GM23248 (cell line): ENCODE data around the gene CSNK2A2. TPM values are rescaled to one million over a fixed set of nuclear protein-coding genes. Genes with fewer than 3 reads are reported as not detected.

ENCODE experiments used
- DNase-seq: peaks from one replicate; pipeline ENCODE4 v3.0.0-alpha.2; 2015
- H2AFZ ChIP-seq: fragments of 200-600 bp; sonication (generic); 2 replicates; pipeline ENCODE4 v1.6.1; 2016; ENCODE audit warnings: antibody characterized with exemption
- H3F3A ChIP-seq: fragments of 200-600 bp; sonication (generic); 2 replicates; pipeline ENCODE4 v1.6.1; 2016; ENCODE audit warnings: mild to moderate bottlenecking, antibody characterized with exemption, mixed run types; ENCODE audit not compliant: insufficient read depth
- H3K27ac ChIP-seq: fragments of 200-600 bp; sonication (generic); 2 replicates; pipeline ENCODE4 v1.5.1; 2016; ENCODE audit warnings: mild to moderate bottlenecking
- H3K27me3 ChIP-seq: fragments of 200-600 bp; sonication (generic); replicated peaks from 2 replicates; pipeline ENCODE4 v1.6.1; 2016; ENCODE audit warnings: mild to moderate bottlenecking; ENCODE audit not compliant: insufficient read depth
- H3K36me3 ChIP-seq: fragments of 200-600 bp; sonication (generic); 2 replicates; pipeline ENCODE4 v1.6.1; 2016; ENCODE audit warnings: low read depth, mild to moderate bottlenecking
- H3K4me1 ChIP-seq: fragments of 200-600 bp; sonication (generic); 2 replicates; pipeline ENCODE4 v1.6.1; 2016; ENCODE audit warnings: mild to moderate bottlenecking; ENCODE audit not compliant: insufficient read depth
- H3K4me2 ChIP-seq: fragments of 200-600 bp; sonication (generic); one replicate; pipeline ENCODE4 v1.6.1; 2016; ENCODE audit warnings: mild to moderate bottlenecking; ENCODE audit not compliant: unreplicated experiment
- H3K4me3 ChIP-seq: fragments of 200-600 bp; sonication (generic); 2 replicates; pipeline ENCODE4 v1.5.1; 2016; ENCODE audit warnings: mild to moderate bottlenecking
- H3K79me2 ChIP-seq: fragments of 200-600 bp; sonication (generic); 2 replicates; pipeline ENCODE4 v1.6.1; 2016; ENCODE audit warnings: mild to moderate bottlenecking; ENCODE audit not compliant: insufficient read depth
- H3K9ac ChIP-seq: fragments of 200-600 bp; sonication (generic); 2 replicates; pipeline ENCODE4 v1.6.1; 2016; ENCODE audit warnings: mild to moderate bottlenecking
- H3K9me2 ChIP-seq: fragments of 200-600 bp; sonication (generic); 2 replicates; pipeline ENCODE4 v1.6.1; 2016; ENCODE audit warnings: mixed run types, mild to moderate bottlenecking, moderate library complexity; ENCODE audit not compliant: insufficient read depth
- H3K9me3 ChIP-seq: fragments of 200-600 bp; sonication (generic); one replicate; pipeline ENCODE4 v1.6.1; 2017; ENCODE audit warnings: low read depth
- H4K20me1 ChIP-seq: fragments of 200-600 bp; sonication (generic); 2 replicates; pipeline ENCODE4 v1.6.0; 2016; ENCODE audit not compliant: insufficient read depth
- EZH2 ChIP-seq: fragments of 200-600 bp; sonication (generic); IDR thresholded peaks from 2 replicates; pipeline ENCODE4 v1.6.1; 2018; ENCODE audit warnings: antibody characterized with exemption, mild to moderate bottlenecking; ENCODE audit not compliant: insufficient read depth, poor library complexity, severe bottlenecking
- EZH2phosphoT487 ChIP-seq: fragments of 200-600 bp; sonication (generic); IDR thresholded peaks from 2 replicates; pipeline ENCODE4 v1.6.1; 2018; ENCODE audit warnings: antibody characterized with exemption, moderate library complexity, mild to moderate bottlenecking, low read depth; ENCODE audit not compliant: insufficient read depth
- WGBS, 2 experiments: methylation state at CpG; one replicate each; pipeline ENCODE4 v1.1.6; 2015 to 2017; ENCODE audit warnings: low lambda C conversion rate in 2 of 2, low coverage in 1 of 2; ENCODE audit errors: missing lambda C conversion rate in 2 of 2; 5-methylcytosine and 5-hydroxymethylcytosine counted together
- in situ Hi-C: fragments of 300-500 bp; cut with MboI; formaldehyde crosslinking; loops from 2 replicates; pipeline ENCODE4 v1.15.0; 2020
- polyA plus RNA-seq: library from polyadenylated mRNA; unstranded; fragments of >200 nt; fragmentation: Nextera tagmentation; extraction: Ambion mirVana; gene quantifications from 2 replicates; pipeline ENCODE4 v1.2.1, GENCODE V29; 2016
- total RNA-seq: library from RNA; depleted of rRNA; stranded (reverse); fragments of >200 nt; shearing (Covaris generic); gene quantifications from 2 replicates; pipeline ENCODE4 v1.2.3, GENCODE V29; 2014

The CSNK2A2 gene
- total and polyA plus RNA-seq, 2 experiments from 2014 or later, result 16.6 to 27.4 TPM

DNA sequence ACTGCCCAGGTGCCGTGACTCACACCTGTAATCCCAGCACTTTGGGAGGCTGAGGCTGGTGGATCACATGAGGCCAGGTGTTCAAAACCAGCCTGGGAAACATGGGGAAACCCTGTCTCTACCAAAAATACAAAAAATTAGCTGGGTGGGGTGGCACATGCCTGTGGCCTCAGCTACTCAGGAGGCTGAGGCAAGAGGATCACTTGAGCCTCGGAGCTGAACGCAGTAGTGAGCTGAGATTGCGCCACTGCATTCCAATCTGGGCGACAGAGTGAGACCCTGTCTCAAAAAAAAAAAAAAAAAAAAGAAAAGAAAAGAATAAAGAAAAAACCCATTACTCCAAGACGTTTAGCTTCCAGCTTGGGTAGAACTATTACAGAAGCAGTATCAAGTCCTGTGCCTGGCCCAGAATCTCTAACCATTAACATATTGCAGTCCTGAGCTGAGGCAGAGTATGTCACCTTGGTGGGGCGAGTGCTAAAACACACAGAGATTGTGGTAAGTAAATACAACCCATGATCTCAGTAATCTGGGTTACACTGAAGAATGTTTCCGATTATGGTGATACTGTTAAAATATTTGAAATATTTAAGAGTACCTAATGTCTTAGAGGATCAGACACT is 45.5 kb downstream of the CSNK2A2 start:
- Histone ChIP-seq H3K9me2 (no peaks in the 10 kb centered on the region), H2AFZ (no peak overlapping the region), H3F3A (no peaks in the 10 kb centered on the region), H3K9ac (no peak overlapping the region), H3K36me3 (no peaks in the 10 kb centered on the region), H3K27me3 (no peaks in the 10 kb centered on the region), H3K79me2 (no peaks in the 10 kb centered on the region), H3K27ac (no peak overlapping the region), H3K9me3 (no peaks in the 10 kb centered on the region), H3K4me3 (no peak overlapping the region), H3K4me1 (no peaks in the 10 kb centered on the region), H4K20me1 (no peaks in the 10 kb centered on the region), H3K4me2 (no peak overlapping the region)
- 67 to 71% methylated on average over 8 of the region's 8 CpGs for WGBS, 2 experiments
- no peak for DNase-seq
- in situ Hi-C loops, result no loop called here
- TF ChIP-seq EZH2phosphoT487 (no peak), EZH2 (no peak)

GRCh38 chr16:58148526-58148925 is 49.4 kb downstream of the CSNK2A2 start:
- DNase-seq, result no peak
- Histone ChIP-seq H3K27me3 (no peaks in the 10 kb centered on the region), H3K79me2 (no peaks in the 10 kb centered on the region), H3K4me2 (no peak overlapping the region), H3K4me3 (no peak overlapping the region), H3K4me1 (no peaks in the 10 kb centered on the region), H3K36me3 (no peaks in the 10 kb centered on the region), H4K20me1 (no peaks in the 10 kb centered on the region), H3K9ac (no peak overlapping the region), H3K27ac (no peak overlapping the region), H3F3A (no peaks in the 10 kb centered on the region), H2AFZ (no peak overlapping the region), H3K9me2 (no peaks in the 10 kb centered on the region), H3K9me3 (no peaks in the 10 kb centered on the region)
- 62 to 79% methylated on average over 1 of the region's 1 CpG for WGBS, 2 experiments
- TF ChIP-seq EZH2 (no peak), EZH2phosphoT487 (no peak)
- in situ Hi-C loops, result no loop called here

GRCh38 chr16:58148099-58148498 is 49.8 kb downstream of the CSNK2A2 start:
- H4K20me1 ChIP-seq, result no peaks in the 10 kb centered on the region
- DNase-seq, result no peak
- H3K79me2 ChIP-seq, result no peaks in the 10 kb centered on the region
- H3K4me3 ChIP-seq, result no peak overlapping the region
- H3K4me2 ChIP-seq, result no peak overlapping the region
- no peaks in the 10 kb centered on the region for H3K9me3 ChIP-seq
- no peaks in the 10 kb centered on the region for H3K4me1 ChIP-seq
- H3K9me2 ChIP-seq, result no peaks in the 10 kb centered on the region
- H3K27ac ChIP-seq, result no peak overlapping the region
- H3F3A ChIP-seq, result no peaks in the 10 kb centered on the region
- no peaks in the 10 kb centered on the region for H3K27me3 ChIP-seq
- no peak overlapping the region for H2AFZ ChIP-seq
- 89 to 95% methylated on average over 2 of the region's 2 CpGs for WGBS, 2 experiments
- H3K36me3 ChIP-seq, result no peaks in the 10 kb centered on the region
- H3K9ac ChIP-seq, result no peak overlapping the region
- TF ChIP-seq EZH2, result no peak
- TF ChIP-seq EZH2phosphoT487, result no peak
- in situ Hi-C loops, result no loop called here

GRCh38 chr16:58138852-58139251 is 59.1 kb downstream of the CSNK2A2 start:
- no peaks in the 10 kb centered on the region for H3K79me2 ChIP-seq
- no peaks in the 10 kb centered on the region for H4K20me1 ChIP-seq
- no peaks in the 10 kb centered on the region for H3K27me3 ChIP-seq
- no peaks in the 10 kb centered on the region for H3K4me1 ChIP-seq
- no peak overlapping the region for H3K9ac ChIP-seq
- H3K4me3 ChIP-seq, result no peak overlapping the region
- H2AFZ ChIP-seq, result no peak overlapping the region
- DNase-seq, result no peak
- H3K27ac ChIP-seq, result no peak overlapping the region
- TF ChIP-seq EZH2 (no peak), EZH2phosphoT487 (no peak)
- no peak overlapping the region for H3K4me2 ChIP-seq
- no peaks in the 10 kb centered on the region for H3K36me3 ChIP-seq
- H3F3A ChIP-seq, result no peaks in the 10 kb centered on the region
- no peaks in the 10 kb centered on the region for H3K9me3 ChIP-seq
- no peaks in the 10 kb centered on the region for H3K9me2 ChIP-seq
- in situ Hi-C loops, result no loop called here

GRCh38 chr16:58137581-58137980 is 60.3 kb downstream of the CSNK2A2 start:
- Histone ChIP-seq H3F3A (no peaks in the 10 kb centered on the region), H2AFZ (no peak overlapping the region), H3K9me3 (no peaks in the 10 kb centered on the region), H3K36me3 (no peaks in the 10 kb centered on the region), H3K27ac (no peak overlapping the region), H3K4me2 (no peak overlapping the region), H3K27me3 (no peaks in the 10 kb centered on the region), H4K20me1 (no peaks in the 10 kb centered on the region), H3K4me1 (no peaks in the 10 kb centered on the region), H3K9ac (no peak overlapping the region), H3K4me3 (no peak overlapping the region), H3K9me2 (no peaks in the 10 kb centered on the region), H3K79me2 (no peaks in the 10 kb centered on the region)
- no peak for TF ChIP-seq EZH2
- no peak for DNase-seq
- in situ Hi-C loops, result no loop called here
- 72 to 76% methylated on average over 2 of the region's 2 CpGs for WGBS, 2 experiments
